Prostate gland (tissue), 2 donors: ENCODE results near the gene PIK3CG. TPM values are rescaled to one million over a fixed set of nuclear protein-coding genes. Genes with fewer than 3 reads are reported as not detected.

Experiments
- DNase-seq: peaks from one replicate; pipeline ENCODE4 v3.0.0-alpha.2; 2019; ENCODE audit warnings: low spot score
- H3K27ac ChIP-seq, 2 donors: fragments of 200-600 bp; sonication (generic); 2 replicates each; pipeline ENCODE4 v1.5.1; 2017 to 2019
- H3K27me3 ChIP-seq: fragments of 200-600 bp; sonication (generic); replicated peaks from 2 replicates; pipeline ENCODE4 v1.5.1; 2019; ENCODE audit not compliant: insufficient read depth
- H3K36me3 ChIP-seq, 2 donors: fragments of 200-600 bp; sonication (generic); 1 replicate in 1 of 2; 2 replicates in 1 of 2; pipeline versions ENCODE4 v1.5.1 to v1.8.1; 2017 to 2019
- H3K4me1 ChIP-seq: fragments of 200-600 bp; sonication (generic); replicated peaks from 2 replicates; pipeline ENCODE4 v1.5.1; 2019
- H3K4me3 ChIP-seq, 2 donors: fragments of 200-600 bp; sonication (generic); 2 replicates each; pipeline ENCODE4 v1.5.1; 2017 to 2019
- H3K9me3 ChIP-seq: fragments of 200-600 bp; sonication (generic); 2 replicates; pipeline ENCODE4 v1.5.1; 2017
- CTCF ChIP-seq, 4 experiments: fragments of 200-600 bp in 2 of 4; fragments of 450-650 bp in 2 of 4; sonication (generic) in 2 of 4; IDR thresholded peaks; 1 replicate in 3 of 4; 2 replicates in 1 of 4; pipeline ENCODE4 v1.5.1; 2016 to 2019; ENCODE audit warnings: antibody characterized with exemption in 4 of 4, mild to moderate bottlenecking in 2 of 4, moderate library complexity in 2 of 4
- POLR2A ChIP-seq: fragments of 450-650 bp; IDR thresholded peaks from one replicate; pipeline ENCODE4 v1.6.1; 2016; ENCODE audit warnings: antibody characterized with exemption, mild to moderate bottlenecking
- POLR2AphosphoS5 ChIP-seq: sonication (generic); formaldehyde crosslinking; IDR thresholded peaks from one replicate; pipeline ENCODE4 v1.6.1; 2017; ENCODE audit warnings: antibody characterized with exemption
- WGBS: methylation state at CpG from one replicate; pipeline ENCODE4 v1.1.5; 2018; 5-methylcytosine and 5-hydroxymethylcytosine counted together
- intact Hi-C: fragments of 100-400 bp; cut with DNase I; formaldehyde crosslinking; loops from one replicate; pipeline ENCODE4 v1.14.2; 2022
- total RNA-seq, 2 donors: library from RNA; depleted of rRNA; stranded (reverse); fragments of >200 nt; gene quantifications; one replicate each; pipeline ENCODE4 v1.1.0, GENCODE V29; 2016

PIK3CG gene
- total RNA-seq, 2 donors from 2014 or later: 0.87 to 5.1 TPM

GRCh38 chr7:106875508-106875907 lies 10.4 kb downstream of the PIK3CG start:
- Histone ChIP-seq H3K4me3 (no peak overlapping the region), H3K27me3 (no peaks in the 10 kb centered on the region), H3K9me3 (no peaks in the 10 kb centered on the region), H3K36me3 (no peaks in the 10 kb centered on the region), H3K4me1 (no peaks in the 10 kb centered on the region), H3K27ac (no peak overlapping the region)
- TF ChIP-seq POLR2A (no peak), CTCF (IDR thresholded peaks at IDR 0.05) (no peak), POLR2AphosphoS5 (no peak)
- DNase-seq: no peak
- 97% methylated on average over 1 of the region's 1 CpG for WGBS
- intact Hi-C loops: no loop called here

- intact Hi-C loops: no loop called here
- TF ChIP-seq POLR2A (no peak), POLR2AphosphoS5 (no peak), CTCF (IDR thresholded peaks at IDR 0.05) (no peak)
- DNase-seq: no peak
- no peak overlapping the region for H3K27ac ChIP-seq
- H3K4me1 ChIP-seq: no peaks in the 10 kb centered on the region
- WGBS: 91% methylated on average over 4 of the region's 4 CpGs
- H3K4me3 ChIP-seq: no peak overlapping the region
- H3K36me3 ChIP-seq: no peaks in the 10 kb centered on the region
- peaks cover 3% of the 10 kb centered on the region for H3K27me3 ChIP-seq
- H3K9me3 ChIP-seq: no peaks in the 10 kb centered on the region
These were observed 13.8 kb downstream of the PIK3CG start for GRCh38 chr7:106878748-106879439.

GRCh38 chr7:106881984-106882383 lies 16.9 kb downstream of the PIK3CG start:
- Histone ChIP-seq H3K27ac (no peak overlapping the region), H3K9me3 (no peaks in the 10 kb centered on the region), H3K27me3 (peaks cover 3% of the 10 kb centered on the region), H3K36me3 (no peaks in the 10 kb centered on the region), H3K4me3 (no peak overlapping the region), H3K4me1 (no peaks in the 10 kb centered on the region)
- intact Hi-C loops: no loop called here
- TF ChIP-seq POLR2A (no peak), POLR2AphosphoS5 (no peak), CTCF (IDR thresholded peaks at IDR 0.05) (no peak)
- DNase-seq: no peak
- 72% methylated on average over 3 of the region's 3 CpGs for WGBS

DNA sequence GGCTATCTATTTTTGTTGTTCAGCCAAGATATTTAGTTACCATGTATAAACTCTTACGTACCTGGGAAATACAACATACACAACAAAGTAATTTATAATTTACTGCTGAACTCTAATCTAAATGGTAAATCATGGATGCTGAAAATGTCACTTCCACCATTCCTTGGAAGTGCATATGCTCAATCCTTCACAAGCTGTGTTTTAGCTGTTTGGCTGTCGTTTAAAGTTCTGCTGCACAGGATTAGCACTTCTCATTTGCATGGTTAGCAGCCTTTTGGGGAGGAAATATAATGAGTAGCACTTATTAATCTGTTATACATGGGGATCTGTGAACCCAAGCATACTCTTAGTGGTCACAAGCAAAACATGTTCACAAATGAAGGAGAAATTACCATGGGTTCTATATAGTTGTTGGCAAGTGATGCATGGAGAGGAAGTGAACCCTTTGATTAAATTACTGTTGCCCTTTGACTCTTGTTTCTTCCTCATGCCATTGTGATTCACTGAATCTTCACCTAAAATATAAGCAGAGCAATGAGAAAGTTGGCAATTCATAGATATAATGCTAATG lies 18.5 kb downstream of the PIK3CG start:
- H3K4me3 ChIP-seq: no peak overlapping the region
- no peak for TF ChIP-seq POLR2AphosphoS5
- TF ChIP-seq POLR2A: no peak
- TF ChIP-seq CTCF (IDR thresholded peaks at IDR 0.05): no peak
- no peak overlapping the region for H3K27ac ChIP-seq
- H3K4me1 ChIP-seq: no peaks in the 10 kb centered on the region
- intact Hi-C loops: no loop called here
- no peak for DNase-seq
- H3K9me3 ChIP-seq: no peaks in the 10 kb centered on the region
- peaks cover 3% of the 10 kb centered on the region for H3K27me3 ChIP-seq
- H3K36me3 ChIP-seq: no peaks in the 10 kb centered on the region
- WGBS: 61% methylated on average over 2 of the region's 2 CpGs

GRCh38 chr7:106885652-106886051 lies 20.6 kb downstream of the PIK3CG start:
- Histone ChIP-seq H3K9me3 (no peaks in the 10 kb centered on the region), H3K4me1 (no peaks in the 10 kb centered on the region), H3K4me3 (no peak overlapping the region), H3K27me3 (peaks cover 3% of the 10 kb centered on the region), H3K27ac (no peak overlapping the region), H3K36me3 (no peaks in the 10 kb centered on the region)
- TF ChIP-seq POLR2A: no peak
- no peak for TF ChIP-seq CTCF (IDR thresholded peaks at IDR 0.05)
- no peak for TF ChIP-seq POLR2AphosphoS5
- 86% methylated on average over 4 of the region's 4 CpGs for WGBS
- no peak for DNase-seq
- intact Hi-C loops: no loop called here
